Astrocyte of the spinal cord (primary cell): ENCODE measurements around the gene PXT1.
A peak's percentile ranks its signal among the peaks of the same experiment; 100 is the strongest.

ENCODE experiments used
- DNase-seq: peaks from one replicate; pipeline ENCODE4 v3.0.0; 2011; ENCODE audit warnings: low read depth, low spot score
- H3K4me3 ChIP-seq: 2 replicates; pipeline ENCODE4 v1.5.1; 2011; ENCODE audit warnings: low read depth, mild to moderate bottlenecking, low read length, moderate library complexity
- CTCF ChIP-seq: IDR thresholded peaks from 2 replicates; pipeline ENCODE4 v1.5.1; 2012; ENCODE audit warnings: low read depth, mild to moderate bottlenecking, low read length, inconsistent platforms
- in situ Hi-C: cut with HindIII; loops from 2 replicates; pipeline ENCODE4 v1.10.0; 2017; ENCODE audit warnings: low sequenced_read_pairs

Gene PXT1

GRCh38 chr6:36343109-36343680, 99.5 kb downstream of the PXT1 start:
- no peak for TF ChIP-seq CTCF
- no peak overlapping the region for H3K4me3 ChIP-seq
- no peak for DNase-seq
- in situ Hi-C loops = no loop called here

GRCh38 chr6:36340618-36341454, 101.8 kb downstream of the PXT1 start:
- no peak overlapping the region for H3K4me3 ChIP-seq
- DNase-seq = peak; percentile 58
- in situ Hi-C loops = no loop called here
- peak; percentile 99 for TF ChIP-seq CTCF
